Effector memory CD8-positive, alpha-beta T cell (primary cell): ENCODE measurements around the gene CSGALNACT2.
A peak's percentile ranks its signal among the peaks of the same experiment; 100 is the strongest.

Source experiments
- ATAC-seq: fragments of 150-1000 bp; cut with Tn5 transposase; replicated peaks from 2 replicates; pipeline ENCODE4 v1.10.0; 2021; ENCODE audit warnings: mild to moderate bottlenecking, moderate library complexity
- DNase-seq, 3 experiments: peaks; one replicate each; pipeline ENCODE4 v3.0.0; 2021
- H3K27ac Mint-ChIP-seq, 2 donors: one replicate each; pipeline ENCODE4 v1.8.0; 2022; ENCODE audit warnings: mild to moderate bottlenecking in 2 of 2, mixed read lengths in 2 of 2, moderate library complexity in 2 of 2
- H3K27me3 Mint-ChIP-seq, 2 donors: one replicate each; pipeline ENCODE4 v1.8.0; 2022; ENCODE audit warnings: mixed read lengths in 2 of 2
- H3K36me3 Mint-ChIP-seq: one replicate; pipeline ENCODE4 v1.8.0; 2022; ENCODE audit warnings: mild to moderate bottlenecking, moderate library complexity, mixed read lengths; ENCODE audit not compliant: insufficient read depth
- H3K4me1 Mint-ChIP-seq, 2 donors: one replicate each; pipeline ENCODE4 v1.8.0; 2022; ENCODE audit warnings: low read depth in 2 of 2, mixed read lengths in 2 of 2
- H3K4me3 Mint-ChIP-seq, 2 donors: one replicate each; pipeline ENCODE4 v1.8.0; 2022; ENCODE audit warnings: mild to moderate bottlenecking in 2 of 2, mixed read lengths in 2 of 2, moderate library complexity in 2 of 2
- H3K9me3 Mint-ChIP-seq, 2 donors: one replicate each; pipeline ENCODE4 v1.8.0; 2022; ENCODE audit warnings: mixed read lengths in 2 of 2

CSGALNACT2 gene

DNA sequence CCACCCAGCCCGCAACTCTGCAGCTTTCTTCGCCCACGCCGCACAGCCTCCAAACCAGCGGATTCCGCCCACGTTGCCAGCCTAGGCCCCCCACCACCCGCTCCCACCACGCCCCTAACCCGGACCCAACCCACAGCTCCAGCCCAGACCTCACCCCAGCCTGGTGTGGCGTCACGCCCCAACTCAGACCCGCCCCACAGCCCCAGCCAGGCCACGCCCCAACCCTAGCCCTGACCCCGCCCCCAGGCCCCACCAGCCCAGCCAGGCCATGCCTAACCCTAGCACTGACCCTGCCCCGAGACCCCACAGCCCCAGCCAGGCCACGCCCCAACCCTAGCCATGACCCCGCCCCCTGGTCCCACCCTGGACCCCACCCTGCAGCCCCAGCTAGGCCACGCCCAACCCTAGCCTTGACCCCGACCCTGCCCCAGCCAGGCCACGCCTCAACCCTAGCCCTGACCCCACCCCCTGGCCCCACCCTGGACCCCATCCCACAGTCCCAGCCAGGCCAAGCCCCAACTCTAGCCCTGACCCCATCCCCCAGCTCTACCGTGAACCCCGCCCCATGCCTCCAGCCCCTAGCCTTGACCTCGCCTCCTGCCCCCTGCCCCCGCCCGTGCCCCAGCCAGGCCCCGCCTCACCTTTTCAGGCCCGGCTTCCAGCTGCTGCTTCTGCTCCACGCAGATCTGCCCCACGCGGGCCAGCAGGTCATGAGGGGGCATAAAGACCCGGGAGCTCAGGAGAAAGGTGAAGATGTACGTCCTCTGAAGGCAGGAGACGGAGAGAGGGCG lies 64.6 kb downstream of the CSGALNACT2 start:
- Mint-ChIP-seq H3K4me3 (peak overlapping the region; percentile 83 to 85), H3K27me3 (no peaks in the 10 kb centered on the region), H3K4me1 (peaks cover 6 to 8% of the 10 kb centered on the region in 2 donors), H3K9me3 (no peaks in the 10 kb centered on the region), H3K27ac (peak overlapping the region; percentile 58 to 74), H3K36me3 (peaks cover 12% of the 10 kb centered on the region)
- peak; percentile 60 for ATAC-seq
- DNase-seq: peak in 1 of 3 experiments; percentile 31

- Mint-ChIP-seq H3K27ac (no peak overlapping the region), H3K4me1 (peaks cover 6% of the 10 kb centered on the region in 2 donors), H3K9me3 (no peaks in the 10 kb centered on the region), H3K4me3 (peak overlapping the region; percentile 6 to 41), H3K27me3 (no peaks in the 10 kb centered on the region), H3K36me3 (peaks cover 12% of the 10 kb centered on the region)
- no peak for ATAC-seq
- DNase-seq: peak in 1 of 3 experiments; percentile 21
Observed at GRCh38 chr10:43203448-43204041, 65.3 kb downstream of the CSGALNACT2 start.

DNA sequence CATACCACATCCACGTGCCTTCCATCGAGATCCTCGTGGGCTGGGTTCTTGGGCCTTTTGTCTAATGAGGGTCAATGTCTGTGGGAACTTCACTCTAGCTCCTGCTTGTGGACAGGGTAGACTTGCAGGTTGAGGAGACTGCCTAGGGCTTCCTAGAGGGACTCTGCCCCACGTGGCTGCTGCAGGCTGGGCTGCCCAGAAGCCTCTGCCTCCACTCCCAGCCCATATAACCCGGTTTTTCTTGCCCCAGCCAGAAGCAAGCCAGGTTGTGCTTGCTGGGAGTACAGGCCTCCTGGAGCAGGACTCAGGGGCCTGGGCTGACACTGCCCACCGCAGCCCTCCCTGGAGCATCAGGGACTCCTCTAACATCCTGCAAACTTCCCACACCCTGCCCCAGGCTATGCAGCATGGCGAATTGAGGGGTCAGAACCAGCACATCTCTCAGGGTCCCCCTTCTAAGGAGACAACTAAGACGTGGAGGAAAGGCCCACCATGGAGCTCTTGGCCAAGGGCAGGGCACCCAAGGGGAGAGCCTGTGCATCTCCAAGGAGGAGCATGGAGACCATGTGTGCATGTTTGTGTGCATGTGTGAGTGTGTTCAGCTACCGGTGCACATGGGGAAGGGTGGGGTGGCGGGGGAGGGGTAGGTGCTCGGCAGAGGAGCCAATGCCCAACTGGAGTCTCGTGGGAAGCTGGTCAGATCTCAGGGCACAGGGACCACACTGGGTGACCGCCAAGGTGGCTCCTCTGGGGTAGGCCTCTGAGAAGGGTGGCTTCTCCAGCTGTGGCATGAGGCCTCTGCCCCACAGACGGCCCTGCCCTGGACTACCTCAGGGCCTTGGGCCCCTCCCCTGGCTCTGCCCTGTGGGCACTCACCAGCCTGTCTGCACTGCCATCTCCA lies 66.0 kb downstream of the CSGALNACT2 start:
- Mint-ChIP-seq H3K9me3 (no peaks in the 10 kb centered on the region), H3K27me3 (no peaks in the 10 kb centered on the region), H3K27ac (peak overlapping the region; percentile 12 to 28), H3K4me3 (peak overlapping the region; percentile 14 to 41), H3K36me3 (peaks cover 9% of the 10 kb centered on the region), H3K4me1 (peaks cover 6 to 7% of the 10 kb centered on the region in 2 donors)
- DNase-seq (no peak), ATAC-seq (no peak)

DNA sequence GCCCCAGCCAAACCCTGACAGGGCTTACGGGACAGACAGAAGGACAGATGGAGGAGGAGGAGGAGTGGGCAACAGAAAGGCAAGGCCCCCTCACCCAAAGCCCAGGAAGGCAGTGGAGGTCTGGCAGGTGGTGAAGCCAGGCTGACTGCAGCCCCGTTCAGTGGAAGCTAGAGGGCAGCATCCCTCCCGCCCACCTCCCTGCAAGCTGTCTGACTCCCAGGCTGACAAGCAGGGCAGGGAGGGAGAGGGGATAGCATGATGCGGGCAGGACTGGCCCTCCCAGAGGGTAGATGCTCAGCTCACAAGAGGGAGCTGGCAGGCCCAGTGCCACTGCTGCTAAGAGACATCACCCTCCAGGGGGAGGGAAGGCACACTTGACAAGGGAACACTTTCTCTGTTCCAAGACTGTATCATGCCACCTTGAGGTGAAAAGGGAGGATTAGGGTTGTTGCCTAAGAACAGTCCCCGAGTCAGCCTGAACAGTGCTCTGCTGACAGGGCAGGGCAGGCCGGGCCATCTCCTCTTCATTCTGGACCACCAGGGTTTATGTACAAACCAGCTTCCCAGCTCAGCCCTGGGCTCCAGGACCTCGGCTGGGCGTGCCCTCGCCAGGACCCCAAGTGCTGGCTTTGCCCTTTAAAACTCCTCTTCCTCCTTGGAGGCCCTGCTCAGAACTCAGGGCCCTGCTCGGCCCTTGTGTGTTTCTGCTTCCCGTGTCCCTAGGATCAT lies 66.9 kb downstream of the CSGALNACT2 start:
- H3K27ac Mint-ChIP-seq: no peak overlapping the region
- peaks cover 6 to 9% of the 10 kb centered on the region in 2 donors for H3K4me1 Mint-ChIP-seq
- H3K4me3 Mint-ChIP-seq: no peak overlapping the region
- H3K36me3 Mint-ChIP-seq: peaks cover under 1% of the 10 kb centered on the region
- DNase-seq: peak; percentile 29 to 48 (median 41)
- H3K9me3 Mint-ChIP-seq: no peaks in the 10 kb centered on the region
- ATAC-seq: peak; percentile 66
- no peaks in the 10 kb centered on the region for H3K27me3 Mint-ChIP-seq

- no peak overlapping the region for H3K4me3 Mint-ChIP-seq
- no peaks in the 10 kb centered on the region for H3K9me3 Mint-ChIP-seq
- DNase-seq: no peak
- no peak for ATAC-seq
- H3K27ac Mint-ChIP-seq: no peak overlapping the region
- no peaks in the 10 kb centered on the region for H3K27me3 Mint-ChIP-seq
- peaks cover 7 to 11% of the 10 kb centered on the region in 2 donors for H3K4me1 Mint-ChIP-seq
- H3K36me3 Mint-ChIP-seq: no peaks in the 10 kb centered on the region
Observed at GRCh38 chr10:43205681-43206390, 67.6 kb downstream of the CSGALNACT2 start.

GRCh38 chr10:43206391-43207235 lies 68.4 kb downstream of the CSGALNACT2 start:
- DNase-seq (no peak), ATAC-seq (no peak)
- H3K27me3 Mint-ChIP-seq: no peaks in the 10 kb centered on the region
- no peaks in the 10 kb centered on the region for H3K36me3 Mint-ChIP-seq
- peaks cover 10 to 17% of the 10 kb centered on the region in 2 donors for H3K4me1 Mint-ChIP-seq
- no peaks in the 10 kb centered on the region for H3K9me3 Mint-ChIP-seq
- H3K4me3 Mint-ChIP-seq: no peak overlapping the region
- peak overlapping the region; percentile 54 to 63 for H3K27ac Mint-ChIP-seq

DNA sequence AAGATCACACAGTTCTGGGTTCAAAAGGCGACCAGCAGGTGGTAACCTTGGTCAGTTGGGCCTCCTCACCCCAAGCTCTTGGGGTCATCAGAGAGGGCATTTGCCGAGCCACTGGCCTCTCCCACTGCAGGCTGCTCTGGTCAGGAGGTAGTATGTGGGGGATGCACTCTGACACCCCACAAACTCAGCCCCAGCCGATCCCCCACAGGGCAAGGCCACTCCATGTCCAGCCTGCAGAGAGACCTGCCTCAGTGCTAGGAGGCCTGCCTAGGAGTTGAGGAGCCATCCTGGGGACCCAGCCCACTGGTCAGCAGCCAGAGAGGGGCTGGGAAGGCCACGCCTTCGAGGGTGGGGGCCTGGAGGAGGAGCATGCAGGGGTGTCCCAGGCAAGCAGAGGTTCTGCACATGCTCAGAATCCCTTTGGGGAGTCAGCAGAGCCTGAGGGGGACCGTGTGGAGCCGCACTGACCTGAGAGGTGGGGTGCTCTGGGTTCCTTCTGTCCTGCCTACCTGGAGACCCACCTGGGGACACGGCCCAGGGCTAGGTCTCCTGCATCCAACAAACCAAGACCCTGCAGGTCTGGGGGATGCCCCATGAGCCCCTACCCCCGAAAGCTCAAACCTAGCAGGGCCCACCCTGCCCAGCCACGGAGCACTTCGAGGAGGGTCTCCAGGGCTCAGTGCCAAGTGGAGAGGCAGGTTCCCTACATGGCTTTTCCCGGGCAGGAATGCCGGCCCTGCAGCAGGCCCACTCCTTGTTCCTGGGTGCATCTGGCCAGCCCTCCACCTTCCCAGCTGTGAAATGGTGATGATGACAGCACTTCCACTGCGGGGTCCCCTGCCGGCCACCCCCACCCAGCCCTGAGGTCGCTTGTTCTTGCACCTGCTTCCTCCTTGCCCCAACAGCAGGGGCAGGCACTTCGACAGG lies 70.2 kb downstream of the CSGALNACT2 start:
- H3K27ac Mint-ChIP-seq: no peak overlapping the region
- H3K4me1 Mint-ChIP-seq: peaks cover 10 to 26% of the 10 kb centered on the region in 2 donors
- H3K9me3 Mint-ChIP-seq: no peaks in the 10 kb centered on the region
- no peak for ATAC-seq
- H3K36me3 Mint-ChIP-seq: no peaks in the 10 kb centered on the region
- no peak overlapping the region for H3K4me3 Mint-ChIP-seq
- DNase-seq: no peak
- no peaks in the 10 kb centered on the region for H3K27me3 Mint-ChIP-seq

DNA sequence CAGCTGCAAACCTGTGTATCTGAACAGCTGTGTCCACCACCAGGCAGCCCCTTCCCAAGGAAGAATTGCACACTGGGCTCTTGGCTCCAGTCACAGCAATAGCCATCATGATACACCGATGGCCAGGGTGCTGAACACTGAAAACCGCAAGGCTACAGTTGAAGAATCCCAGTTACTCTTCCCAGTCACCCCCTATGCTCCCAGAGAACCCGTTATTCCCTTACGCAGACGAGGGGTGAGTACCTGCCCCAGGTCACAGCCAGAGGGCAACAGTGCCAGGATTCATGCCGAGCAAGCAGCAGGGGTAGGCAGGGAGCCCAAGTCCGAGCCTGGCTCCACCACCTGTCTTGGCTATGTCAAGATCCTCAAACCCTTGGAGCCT lies 70.8 kb downstream of the CSGALNACT2 start:
- H3K27me3 Mint-ChIP-seq: no peaks in the 10 kb centered on the region
- no peak overlapping the region for H3K4me3 Mint-ChIP-seq
- H3K4me1 Mint-ChIP-seq: peaks cover 11 to 29% of the 10 kb centered on the region in 2 donors
- no peaks in the 10 kb centered on the region for H3K9me3 Mint-ChIP-seq
- peaks cover under 1% of the 10 kb centered on the region for H3K36me3 Mint-ChIP-seq
- peak overlapping the region; percentile 41 to 58 for H3K27ac Mint-ChIP-seq
- ATAC-seq (no peak), DNase-seq (no peak)

DNA sequence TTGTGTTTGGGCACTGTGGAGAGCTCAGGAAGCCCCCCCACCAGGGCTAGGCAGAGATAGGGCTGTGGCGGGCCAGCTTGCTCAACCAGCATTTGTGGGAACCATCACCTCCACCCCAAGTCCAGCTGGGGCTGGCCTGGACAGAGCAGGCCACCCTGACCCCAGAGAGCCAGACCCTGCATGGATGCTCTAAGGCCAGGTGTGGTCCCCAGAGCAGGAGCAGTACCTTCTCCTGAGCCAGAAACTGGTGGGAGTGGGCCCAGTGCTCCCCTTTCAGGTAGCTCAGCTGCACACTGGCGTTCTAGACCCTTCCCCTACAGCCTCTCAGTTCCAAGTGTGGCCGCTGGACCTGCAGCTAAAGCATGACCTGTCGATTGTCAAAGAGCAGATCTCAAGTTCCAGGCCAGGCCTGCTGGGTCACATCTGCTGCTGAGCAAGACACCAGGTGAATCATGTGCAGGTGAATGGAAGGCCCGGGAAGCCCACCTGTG lies 71.5 kb downstream of the CSGALNACT2 start:
- Mint-ChIP-seq H3K27me3 (no peaks in the 10 kb centered on the region), H3K27ac (peak overlapping the region; percentile 41 to 58), H3K4me1 (peaks cover 14 to 32% of the 10 kb centered on the region in 2 donors)

GRCh38 chr10:43210556-43210955 lies 72.3 kb downstream of the CSGALNACT2 start:
- Mint-ChIP-seq H3K27me3 (no peaks in the 10 kb centered on the region), H3K9me3 (no peaks in the 10 kb centered on the region), H3K36me3 (peaks cover 7% of the 10 kb centered on the region), H3K27ac (peak overlapping the region in 1 of 2 donors; percentile 49), H3K4me1 (peaks cover 14 to 32% of the 10 kb centered on the region in 2 donors), H3K4me3 (no peak overlapping the region)
- ATAC-seq (no peak), DNase-seq (no peak)

More for the DNA sequence above, 71.5 kb downstream of the CSGALNACT2 start:
- no peaks in the 10 kb centered on the region for H3K9me3 Mint-ChIP-seq
- no peak overlapping the region for H3K4me3 Mint-ChIP-seq
- DNase-seq: no peak
- no peak for ATAC-seq
- H3K36me3 Mint-ChIP-seq: peaks cover 4% of the 10 kb centered on the region

- Mint-ChIP-seq H3K4me1 (peaks cover 14 to 32% of the 10 kb centered on the region in 2 donors), H3K4me3 (no peak overlapping the region), H3K36me3 (peaks cover 7% of the 10 kb centered on the region), H3K9me3 (no peaks in the 10 kb centered on the region), H3K27ac (peak overlapping the region; percentile 49), H3K27me3 (no peaks in the 10 kb centered on the region)
- no peak for DNase-seq
- no peak for ATAC-seq
Observed at GRCh38 chr10:43211030-43211429, 72.8 kb downstream of the CSGALNACT2 start.
